RKO (cell line): ENCODE results near the gene GAS2L1.
A peak's percentile ranks its signal among the peaks of the same experiment; 100 is the strongest.

Experiments used
- DNase-seq: peaks from one replicate; pipeline ENCODE4 v3.0.0-alpha.2; 2016; ENCODE audit warnings: low spot score

GAS2L1 gene

GRCh38 chr22:29306175-29306834 lies at the start of gene GAS2L1:
GAS2L1 (plus strand) TSS chr22:29306650; CDS start chr22:29308106, 1,456 bp downstream.
- peak; percentile 84 for DNase-seq

- DNase-seq = no peak
Measured at GRCh38 chr22:29257751-29258181, 48.7 kb upstream of the GAS2L1 start.

GRCh38 chr22:29258407-29259252 lies 47.8 kb upstream of the GAS2L1 start:
- no peak for DNase-seq

DNA sequence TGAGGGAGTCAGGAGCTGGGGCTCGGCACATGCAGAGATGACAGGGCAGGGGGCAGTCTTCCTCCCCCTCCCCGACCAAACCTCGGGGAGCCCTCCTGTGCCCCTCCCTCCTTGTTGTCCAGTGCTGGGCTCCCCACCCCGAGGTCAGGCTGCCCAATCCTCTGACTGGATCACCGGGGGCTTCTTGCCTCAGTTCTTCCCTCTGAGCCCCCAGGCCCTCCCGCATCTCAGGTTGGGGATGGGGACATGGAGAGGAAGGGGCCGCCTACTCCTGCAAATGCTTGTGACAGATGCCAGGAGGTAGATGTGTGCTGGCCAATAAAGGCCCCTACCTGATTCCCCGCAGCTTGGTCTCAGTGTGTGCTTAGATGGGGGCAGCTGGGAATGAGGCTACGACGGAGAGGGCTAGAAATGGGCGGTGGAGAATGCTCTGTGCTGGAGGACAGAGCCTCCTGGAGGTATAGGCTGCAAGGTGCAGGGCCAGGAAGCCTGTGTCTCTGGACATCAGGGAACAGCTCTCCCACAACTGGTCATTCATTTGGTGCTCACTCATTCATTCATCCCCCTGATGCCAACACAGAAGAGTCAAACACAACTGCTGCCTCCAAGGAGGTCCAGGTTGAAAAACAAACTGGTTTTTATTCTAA lies 47.1 kb upstream of the GAS2L1 start:
- peak; percentile 37 for DNase-seq

DNA sequence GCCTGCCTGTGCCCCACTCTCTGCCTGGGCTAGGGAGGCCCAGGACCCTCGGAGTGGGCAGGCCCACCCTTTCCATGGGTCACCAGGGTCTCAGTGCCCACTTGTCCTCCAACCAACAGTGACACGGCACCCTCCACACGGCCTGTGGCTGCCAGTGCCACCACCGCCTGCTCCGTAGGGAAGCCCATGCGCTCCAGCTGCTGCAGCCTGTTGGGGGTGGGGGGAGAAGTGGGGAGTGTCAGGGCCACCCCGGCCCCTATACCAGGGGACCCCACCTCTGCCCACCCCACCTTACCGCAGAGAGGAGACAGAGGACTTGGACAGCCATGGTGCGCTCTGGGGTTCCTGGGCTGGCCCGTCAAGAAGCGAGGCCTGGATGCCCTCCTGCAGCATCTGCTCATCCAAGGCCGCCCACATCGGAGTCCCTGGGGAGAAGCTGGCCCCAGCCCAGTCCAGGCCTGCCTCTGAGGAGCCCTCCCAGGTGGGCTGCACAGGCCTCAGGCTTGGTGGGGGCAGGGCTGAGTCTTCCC lies 46.4 kb upstream of the GAS2L1 start:
- no peak for DNase-seq

DNA sequence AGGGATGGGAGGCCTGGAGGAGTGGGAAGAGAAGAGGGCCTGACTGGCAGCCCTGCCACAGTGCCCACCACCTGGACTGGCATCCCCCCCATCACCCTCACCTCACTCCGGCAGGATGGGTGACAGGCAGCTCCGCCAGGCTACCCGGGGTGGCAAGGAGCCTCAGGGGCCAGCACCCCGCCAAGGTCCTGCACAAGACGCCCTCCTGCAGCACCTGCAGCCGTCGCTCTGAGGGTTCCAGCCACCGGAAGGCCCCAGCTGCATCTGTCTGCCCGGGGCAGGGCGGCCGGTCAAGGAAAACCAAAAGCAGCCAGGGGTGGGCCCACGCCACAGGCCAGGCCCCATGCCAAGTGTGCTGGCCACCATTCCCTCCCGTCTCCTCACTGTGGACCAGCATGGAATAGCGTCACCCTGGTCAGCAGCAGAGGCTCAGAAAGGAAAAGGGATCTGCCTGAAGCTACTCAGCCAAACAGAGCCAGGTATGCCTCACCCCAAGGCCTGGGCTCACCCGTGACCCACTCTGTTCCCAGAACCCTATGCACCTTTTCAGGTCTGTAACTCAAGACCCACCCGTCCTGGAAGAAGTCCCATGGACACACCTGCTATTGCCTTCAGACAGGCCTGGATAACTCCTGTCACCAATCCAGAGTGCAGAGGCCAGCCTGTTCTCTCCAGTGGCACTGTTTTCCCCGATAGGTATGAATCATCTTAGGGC lies 45.7 kb upstream of the GAS2L1 start:
- DNase-seq = no peak

DNA sequence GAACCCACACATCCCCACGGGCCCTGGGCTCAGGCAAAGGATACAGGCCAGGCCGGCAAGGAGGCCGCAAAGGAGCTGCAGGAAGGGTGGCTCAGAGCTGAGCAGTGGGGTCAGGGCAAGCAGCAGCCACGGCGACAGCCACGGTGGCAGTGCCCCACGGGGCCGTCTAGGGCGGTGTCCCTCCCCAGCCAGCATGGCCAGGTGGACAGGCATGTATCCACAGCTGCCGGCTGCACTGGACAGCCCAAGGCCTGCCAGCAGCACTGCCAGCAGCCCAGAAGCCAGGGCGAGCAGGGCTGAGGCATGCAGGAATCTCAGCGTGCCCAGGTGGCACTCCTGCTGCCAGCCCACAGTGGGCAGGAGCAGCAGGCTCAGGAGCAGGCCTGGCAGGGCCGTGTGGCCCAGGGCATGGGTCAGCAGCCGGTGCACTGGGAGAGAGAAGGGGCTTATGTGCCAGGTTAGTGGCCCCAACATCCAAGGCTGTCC lies 42.6 kb upstream of the GAS2L1 start:
- DNase-seq = no peak

DNA sequence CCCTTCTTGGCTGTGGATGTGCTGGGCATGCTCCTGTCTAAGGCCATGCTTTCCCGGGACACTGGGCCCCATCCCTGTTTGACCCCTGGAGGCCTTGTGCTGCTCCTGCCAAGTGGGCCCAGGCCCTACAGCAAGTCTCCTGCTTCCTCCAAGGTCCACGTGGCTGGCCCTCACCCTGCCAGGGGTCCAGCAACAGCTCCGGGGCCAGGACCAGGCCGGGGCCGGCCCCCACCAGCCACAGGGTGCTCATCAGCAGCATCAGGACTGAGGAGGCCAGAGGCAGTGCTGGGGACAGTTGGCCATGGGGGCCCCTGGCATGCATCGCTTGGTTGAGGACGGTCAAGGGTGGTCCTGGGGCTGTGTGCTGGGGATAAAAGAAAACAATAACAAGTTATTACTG lies 41.1 kb upstream of the GAS2L1 start:
- DNase-seq = no peak

GRCh38 chr22:29265929-29266328 lies 40.5 kb upstream of the GAS2L1 start:
- no peak for DNase-seq

GRCh38 chr22:29266564-29267461 lies 39.6 kb upstream of the GAS2L1 start:
- DNase-seq = peak; percentile 48

DNA sequence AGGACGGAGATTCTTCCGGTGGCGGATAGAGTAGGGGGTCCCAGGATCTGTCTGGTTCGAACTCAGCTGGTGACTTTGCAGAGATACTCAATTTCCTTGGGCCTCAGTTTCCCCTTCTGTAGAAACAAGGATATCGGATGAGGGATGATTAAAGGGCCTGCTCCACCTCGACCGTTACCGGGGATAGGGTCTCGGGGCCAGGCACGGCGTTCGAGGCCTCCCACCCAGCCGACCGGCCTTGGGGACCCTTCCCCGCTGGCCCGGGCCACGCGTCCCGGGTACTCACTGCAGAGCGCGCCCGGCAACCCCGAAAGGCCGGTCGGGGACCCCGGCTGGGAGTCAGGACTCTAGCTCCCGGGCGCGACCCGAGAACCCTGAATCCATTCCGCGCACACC lies 39.0 kb upstream of the GAS2L1 start:
- no peak for DNase-seq

GRCh38 chr22:29267858-29268510 lies 38.5 kb upstream of the GAS2L1 start, which contains the start of the genes EWSR1 and RHBDD3:
EWSR1 (plus strand) TSS chr22:29268268; CDS start chr22:29268337, 69 bp downstream.
RHBDD3 (minus strand) TSS chr22:29267981; CDS start chr22:29265626, 2,355 bp downstream.
- DNase-seq = peak; percentile 97

DNA sequence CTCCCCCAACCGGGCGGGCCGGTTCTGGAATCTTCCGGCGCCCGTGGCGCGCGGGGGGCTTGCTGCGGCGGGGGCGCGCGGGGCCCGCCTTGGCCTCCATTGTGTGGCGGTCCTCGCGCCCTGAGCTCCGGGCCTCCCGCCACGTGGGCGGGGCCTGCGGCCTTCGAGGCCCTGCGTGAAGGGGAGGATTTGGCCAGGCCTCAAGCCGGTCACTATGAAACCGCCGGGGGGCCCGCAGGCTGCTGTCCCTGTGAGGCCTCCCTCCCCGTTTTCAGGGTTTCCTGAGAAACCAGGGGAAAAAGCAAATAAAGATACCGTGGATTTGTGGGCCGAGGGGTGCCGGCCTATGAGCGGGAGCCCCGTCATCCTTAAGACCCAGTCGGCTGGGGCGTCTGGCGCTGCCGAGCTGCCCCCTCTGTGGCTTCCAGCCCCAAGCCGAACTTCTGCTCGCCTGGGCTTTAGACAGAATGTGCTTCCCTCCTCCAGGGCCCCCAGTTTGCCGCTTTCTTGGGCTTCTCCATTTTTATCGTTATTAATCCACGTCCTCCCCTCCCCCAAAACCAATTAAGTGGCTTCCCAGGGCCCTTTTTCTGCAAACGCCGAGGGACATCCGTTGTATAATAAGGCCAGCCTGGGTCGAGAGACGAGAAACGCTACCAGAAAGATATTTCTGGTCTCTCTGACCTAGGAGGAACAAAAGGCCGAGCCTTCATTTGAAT lies 37.8 kb upstream of the GAS2L1 start:
- peak; percentile 64 for DNase-seq

DNA sequence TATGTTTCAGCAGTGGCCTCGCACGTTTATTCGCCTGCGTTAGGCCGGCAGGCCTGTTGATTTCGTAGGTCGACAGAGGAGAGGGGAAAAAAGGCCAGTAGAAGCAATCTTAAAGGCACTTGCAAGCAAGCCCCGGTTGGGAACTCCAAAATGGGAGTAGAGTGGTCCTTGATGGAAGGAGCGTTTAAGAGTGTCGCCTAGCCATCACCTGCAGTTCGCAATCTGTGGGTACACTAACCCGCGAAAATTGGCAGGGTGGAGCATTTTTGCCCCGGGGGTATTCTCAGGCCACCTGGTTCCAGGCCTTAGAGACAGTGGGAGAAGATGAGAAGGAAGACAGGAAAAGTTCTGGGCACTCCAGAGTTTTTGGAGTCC lies 37.2 kb upstream of the GAS2L1 start:
- DNase-seq = no peak

DNA sequence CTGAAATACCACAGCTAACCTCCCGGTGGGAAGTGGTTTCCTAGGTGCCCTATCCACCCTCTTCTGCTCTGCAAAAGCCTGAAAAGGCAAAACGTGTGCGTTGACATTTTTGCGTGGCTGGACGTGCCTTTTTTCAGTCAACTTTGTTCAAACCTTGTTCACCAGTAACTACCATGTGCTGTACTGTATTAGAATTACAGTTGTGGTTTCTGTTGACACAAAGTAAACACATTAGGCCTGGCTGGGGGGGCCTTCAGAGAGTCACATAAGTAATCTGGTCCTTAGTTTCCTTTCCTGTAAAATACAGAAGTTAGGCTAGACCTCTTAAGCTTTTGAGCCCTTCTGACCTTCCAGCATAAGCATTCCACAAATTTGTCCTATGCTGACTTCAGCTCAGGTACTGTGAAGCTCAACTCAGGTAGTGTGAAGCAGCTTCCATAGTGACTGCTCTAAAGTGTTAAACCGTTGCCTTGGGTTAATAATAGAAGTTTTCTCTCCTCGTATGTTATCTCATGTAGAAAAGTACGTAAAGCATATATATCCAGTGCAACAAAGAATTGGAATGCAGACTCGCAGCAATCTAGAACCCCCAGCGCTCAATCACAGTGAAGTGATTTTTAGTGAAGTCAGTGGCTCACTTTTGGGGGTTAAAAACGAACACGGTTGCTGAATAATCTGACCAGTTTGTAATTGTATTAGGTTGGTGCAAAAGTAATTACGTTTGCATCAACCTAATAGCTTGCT lies 36.5 kb upstream of the GAS2L1 start:
- peak; percentile 28 for DNase-seq

DNA sequence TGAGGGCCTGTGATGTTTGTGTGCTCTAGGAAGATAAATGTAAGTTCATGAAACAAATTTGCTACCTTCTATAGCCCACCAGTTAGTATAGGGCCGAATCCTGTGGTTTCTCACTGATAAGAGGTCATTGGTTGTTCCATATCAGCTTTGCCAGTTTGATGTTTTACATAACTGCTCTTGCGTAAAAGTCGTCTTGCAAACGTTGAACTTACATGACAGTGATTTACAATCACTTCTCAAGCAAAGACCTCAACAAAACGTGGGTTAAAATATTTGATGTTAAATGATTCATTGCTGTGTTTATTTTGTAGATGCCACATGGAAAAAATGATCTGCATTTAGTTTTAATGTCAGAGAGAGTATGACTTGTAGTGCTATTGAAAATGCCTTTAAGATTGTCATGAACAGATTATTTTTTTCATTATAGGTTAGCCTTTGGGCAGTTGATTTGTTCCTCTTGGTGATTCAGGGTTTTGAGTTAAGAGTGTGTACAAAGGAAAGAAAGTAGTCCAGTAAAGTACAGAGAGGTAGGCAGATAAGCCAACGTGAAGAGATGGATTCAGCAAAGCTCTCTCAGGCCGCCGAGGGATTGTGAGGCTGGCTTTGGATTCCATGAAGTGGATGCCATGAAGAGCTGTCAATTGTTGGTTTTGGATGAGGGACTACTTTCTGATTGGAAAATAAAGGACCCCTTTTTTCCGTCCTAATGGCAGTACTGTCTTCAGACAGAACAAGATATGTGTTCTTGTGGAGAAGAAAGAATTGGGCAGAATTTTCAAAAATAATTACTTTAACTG lies 35.8 kb upstream of the GAS2L1 start:
- DNase-seq = peak; percentile 64

- DNase-seq = no peak
Measured at GRCh38 chr22:29272624-29273023, 33.8 kb upstream of the GAS2L1 start.

DNA sequence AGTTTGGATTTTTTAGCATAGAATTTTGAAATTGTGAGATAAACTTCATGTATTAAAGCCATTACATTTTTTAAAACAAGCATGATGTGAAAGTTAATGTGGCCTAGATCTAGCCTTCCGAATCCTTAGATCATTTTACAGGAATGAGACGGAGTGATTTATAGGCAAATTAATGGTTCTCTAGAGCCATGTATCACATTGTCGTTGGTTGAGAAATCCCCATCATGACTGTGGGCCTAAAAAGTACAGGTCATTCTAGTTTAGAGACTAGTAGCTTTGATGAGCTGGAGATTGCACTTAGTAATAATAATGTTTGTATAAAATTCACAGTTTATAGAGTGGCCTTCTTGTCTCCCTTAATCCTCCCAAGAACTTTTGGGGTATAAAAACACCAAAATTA lies 31.3 kb upstream of the GAS2L1 start:
- DNase-seq = no peak
